A204.1 (cell line): ENCODE measurements around the gene SEC31A.

Experiments used
- FAIRE-seq: peaks from 2 replicates; lab custom pipeline; 2012; peaks lifted over from hg19 to GRCh38; lab: Jason Lieb, UNC

The SEC31A gene

GRCh38 chr4:82790060-82790660 is 100.8 kb downstream of the SEC31A start:
- no peak for FAIRE-seq

- FAIRE-seq = no peak
Observed at GRCh38 chr4:82789025-82789776, 101.8 kb downstream of the SEC31A start.

GRCh38 chr4:82787342-82787741 is 103.6 kb downstream of the SEC31A start:
- FAIRE-seq = no peak

GRCh38 chr4:82786828-82787227 is 104.1 kb downstream of the SEC31A start:
- FAIRE-seq = no peak

- FAIRE-seq = no peak
Observed at GRCh38 chr4:82785611-82786400, 105.1 kb downstream of the SEC31A start.

- FAIRE-seq = no peak
Observed at GRCh38 chr4:82784681-82785610, 106.0 kb downstream of the SEC31A start.

- FAIRE-seq = no peak
Observed at GRCh38 chr4:82782626-82783345, 108.2 kb downstream of the SEC31A start.

- FAIRE-seq = no peak
Observed at GRCh38 chr4:82780752-82781231, 110.2 kb downstream of the SEC31A start.

- FAIRE-seq = no peak
Observed at GRCh38 chr4:82780170-82780751, 110.7 kb downstream of the SEC31A start.

GRCh38 chr4:82779032-82779431 is 111.9 kb downstream of the SEC31A start:
- FAIRE-seq = no peak

- FAIRE-seq = no peak
Observed at GRCh38 chr4:82777857-82778525, 113.0 kb downstream of the SEC31A start.

- no peak for FAIRE-seq
Observed at GRCh38 chr4:82776925-82777542, 113.9 kb downstream of the SEC31A start.

GRCh38 chr4:82775243-82775642 is 115.7 kb downstream of the SEC31A start:
- FAIRE-seq = no peak

- FAIRE-seq = no peak
Observed at GRCh38 chr4:82774711-82775171, 116.2 kb downstream of the SEC31A start.

- no peak for FAIRE-seq
Observed at GRCh38 chr4:82773057-82773456, 117.9 kb downstream of the SEC31A start.

- no peak for FAIRE-seq
Observed at GRCh38 chr4:82770607-82771006, 120.3 kb downstream of the SEC31A start.
